HG02981 (cell line): Measurements from ENCODE around the gene PSG11.
"Not testable (repeated sequence)": the region's sequence is repeated elsewhere in the genome, so short reads cannot be mapped to it uniquely, and the experiment has no call there.

Experiments
- ATAC-seq: cut with Tn5 transposase; IDR thresholded peaks from one replicate; pipeline ENCODE4 v1.9.1; 2021; ENCODE audit warnings: mild to moderate bottlenecking, moderate library complexity; ENCODE audit not compliant: unreplicated experiment

The PSG11 gene

GRCh38 chr19:43026369-43026768, at the start of gene PSG11:
TSS of gene PSG11 (minus strand) at chr19:43026469. CDS start at chr19:43026372, 97 bp downstream.
- ATAC-seq: not testable (repeated sequence)

GRCh38 chr19:43062418-43062817, 36.1 kb upstream of the PSG11 start:
- ATAC-seq: not testable (repeated sequence)

- ATAC-seq: not testable (repeated sequence)
These were observed 35.1 kb upstream of the PSG11 start for GRCh38 chr19:43061326-43061725.

- not testable (repeated sequence) for ATAC-seq
These were observed 34.0 kb upstream of the PSG11 start for GRCh38 chr19:43060254-43060653.

- ATAC-seq: not testable (repeated sequence)
These were observed 33.2 kb upstream of the PSG11 start for GRCh38 chr19:43059482-43059881.

- ATAC-seq: not testable (repeated sequence)
These were observed 32.2 kb upstream of the PSG11 start for GRCh38 chr19:43058440-43058839.

GRCh38 chr19:43047966-43048365, 21.7 kb upstream of the PSG11 start:
- ATAC-seq: not testable (repeated sequence)

GRCh38 chr19:43046578-43046977, 20.3 kb upstream of the PSG11 start:
- ATAC-seq: not testable (repeated sequence)

- not testable (repeated sequence) for ATAC-seq
These were observed 17.4 kb upstream of the PSG11 start for GRCh38 chr19:43043492-43044180.

GRCh38 chr19:43031645-43032044, 5.4 kb upstream of the PSG11 start:
- ATAC-seq: not testable (repeated sequence)

GRCh38 chr19:43028866-43029265, 2.6 kb upstream of the PSG11 start:
- ATAC-seq: no peak

GRCh38 chr19:43027985-43028384, 1.7 kb upstream of the PSG11 start:
- not testable (repeated sequence) for ATAC-seq

- not testable (repeated sequence) for ATAC-seq
These were observed 792 bp upstream of the PSG11 start for GRCh38 chr19:43027061-43027460.

GRCh38 chr19:43022098-43022497, 4.2 kb downstream of the PSG11 start:
- ATAC-seq: not testable (repeated sequence)

GRCh38 chr19:43021629-43022028, 4.6 kb downstream of the PSG11 start:
- not testable (repeated sequence) for ATAC-seq

GRCh38 chr19:43019588-43019987, 6.7 kb downstream of the PSG11 start:
- ATAC-seq: not testable (repeated sequence)

GRCh38 chr19:43005841-43006240, 20.4 kb downstream of the PSG11 start:
- ATAC-seq: not testable (repeated sequence)

- ATAC-seq: not testable (repeated sequence)
These were observed 21.4 kb downstream of the PSG11 start for GRCh38 chr19:43004846-43005245.

- ATAC-seq: not testable (repeated sequence)
These were observed 22.6 kb downstream of the PSG11 start for GRCh38 chr19:43003634-43004033.

GRCh38 chr19:43002948-43003347, 23.3 kb downstream of the PSG11 start:
- not testable (repeated sequence) for ATAC-seq

- not testable (repeated sequence) for ATAC-seq
These were observed 30.1 kb downstream of the PSG11 start for GRCh38 chr19:42996161-42996560.

GRCh38 chr19:42992029-42992604, 34.2 kb downstream of the PSG11 start:
- ATAC-seq: not testable (repeated sequence)
